Neuronal stem cell (in vitro differentiated cells): ENCODE data around the gene PABPC1L2B.

Experiments used
- DNase-seq: peaks from one replicate; pipeline ENCODE4 v3.0.0-alpha.2; 2013; ENCODE audit warnings: low spot score
- H2AFZ ChIP-seq: one replicate; pipeline ENCODE4 v1.6.1; 2013; ENCODE audit warnings: mild to moderate bottlenecking, low read length, inconsistent platforms
- H2AK5ac ChIP-seq: 2 replicates; pipeline ENCODE4 v1.6.1; 2013; ENCODE audit warnings: low read depth, mild to moderate bottlenecking, inconsistent platforms, low read length, moderate library complexity, mixed read lengths
- H2BK120ac ChIP-seq: 2 replicates; pipeline ENCODE4 v1.6.1; 2013; ENCODE audit warnings: low read depth, mild to moderate bottlenecking, inconsistent platforms, low read length, moderate library complexity, mixed read lengths
- H2BK12ac ChIP-seq: one replicate; pipeline ENCODE4 v1.6.1; 2013; ENCODE audit warnings: low read length, inconsistent platforms
- H2BK15ac ChIP-seq: 2 replicates; pipeline ENCODE4 v1.6.1; 2013; ENCODE audit warnings: mild to moderate bottlenecking, low read length, inconsistent platforms, mixed read lengths
- H2BK5ac ChIP-seq: one replicate; pipeline ENCODE4 v1.6.1; 2013; ENCODE audit warnings: inconsistent platforms, mild to moderate bottlenecking, low read length, moderate library complexity
- H3K14ac ChIP-seq: one replicate; pipeline ENCODE4 v1.6.1; 2013; ENCODE audit warnings: low read length, inconsistent platforms
- H3K18ac ChIP-seq: 2 replicates; pipeline ENCODE4 v1.6.1; 2013; ENCODE audit warnings: low read length, inconsistent platforms
- H3K23ac ChIP-seq: 2 replicates; pipeline ENCODE4 v1.6.1; 2013; ENCODE audit warnings: low read depth, mild to moderate bottlenecking, mixed read lengths, low read length, inconsistent platforms; ENCODE audit not compliant: poor library complexity
- H3K27ac ChIP-seq: replicated peaks from 3 replicates; pipeline ENCODE4 v1.5.1; 2013; ENCODE audit warnings: low read length, inconsistent platforms
- H3K27me3 ChIP-seq, 3 experiments: 2 replicates each; pipeline ENCODE4 v1.6.1; 2013; ENCODE audit warnings: low read length in 3 of 3, mild to moderate bottlenecking in 2 of 3, inconsistent platforms in 1 of 3, low read depth in 1 of 3, mixed read lengths in 1 of 3, moderate library complexity in 1 of 3; ENCODE audit not compliant: control insufficient read depth in 3 of 3, insufficient read depth in 3 of 3
- H3K36me3 ChIP-seq, 2 donors: replicated peaks in 1 of 2; 2 replicates each; pipeline ENCODE4 v1.6.1; 2013; ENCODE audit warnings: low read length in 2 of 2; ENCODE audit not compliant: control insufficient read depth in 2 of 2, insufficient read depth in 2 of 2
- H3K4ac ChIP-seq: 2 replicates; pipeline ENCODE4 v1.6.1; 2013; ENCODE audit warnings: inconsistent platforms, mild to moderate bottlenecking, low read length, moderate library complexity
- H3K4me1 ChIP-seq, 2 donors: 1 replicate in 1 of 2; 2 replicates in 1 of 2; pipeline ENCODE4 v1.6.1; 2013; ENCODE audit warnings: low read length in 2 of 2, low read depth in 1 of 2; ENCODE audit not compliant: control insufficient read depth in 2 of 2, insufficient read depth in 1 of 2
- H3K4me2 ChIP-seq: one replicate; pipeline ENCODE4 v1.6.1; 2013; ENCODE audit warnings: mild to moderate bottlenecking, low read length, inconsistent platforms; ENCODE audit not compliant: insufficient read depth, poor library complexity, severe bottlenecking
- H3K4me3 ChIP-seq, 2 donors: 2 replicates each; pipeline ENCODE4 v1.5.1; 2013; ENCODE audit warnings: low read length in 2 of 2, mild to moderate bottlenecking in 2 of 2, inconsistent platforms in 1 of 2, moderate library complexity in 1 of 2
- H3K79me1 ChIP-seq: one replicate; pipeline ENCODE4 v1.6.1; 2013; ENCODE audit warnings: low read depth, mild to moderate bottlenecking, inconsistent platforms, low read length, moderate library complexity
- H3K9ac ChIP-seq: one replicate; pipeline ENCODE4 v1.6.1; 2013; ENCODE audit warnings: mild to moderate bottlenecking, low read depth, low read length, inconsistent platforms; ENCODE audit not compliant: poor library complexity
- H3K9me3 ChIP-seq, 2 donors: replicated peaks in 1 of 2; 2 replicates each; pipeline versions ENCODE3 to v1.6.1; 2013; ENCODE audit warnings: low read length in 2 of 2, mild to moderate bottlenecking in 2 of 2, inconsistent platforms in 1 of 2, low read depth in 1 of 2, mixed read lengths in 1 of 2, moderate library complexity in 1 of 2; ENCODE audit not compliant: control insufficient read depth in 2 of 2, insufficient read depth in 1 of 2
- H4K8ac ChIP-seq: one replicate; pipeline ENCODE4 v1.6.1; 2013; ENCODE audit warnings: low read depth, mild to moderate bottlenecking, inconsistent platforms, low read length, moderate library complexity
- H4K91ac ChIP-seq: one replicate; pipeline ENCODE4 v1.6.1; 2013; ENCODE audit warnings: low read length, low read depth, mild to moderate bottlenecking, inconsistent platforms; ENCODE audit not compliant: poor library complexity
- WGBS, 2 donors: extraction: QIAGEN DNeasy Blood & Tissue Kit; methylation state at CpG; one replicate each; pipeline ENCODE4 v1.1.7; 2013; ENCODE audit warnings: missing lambda C conversion rate in 2 of 2, mixed read lengths in 1 of 2; ENCODE audit not compliant: insufficient read length in 2 of 2, insufficient replicate concordance in 1 of 2; ENCODE audit errors: extremely low coverage in 2 of 2; 5-methylcytosine and 5-hydroxymethylcytosine counted together

Gene PABPC1L2B

DNA sequence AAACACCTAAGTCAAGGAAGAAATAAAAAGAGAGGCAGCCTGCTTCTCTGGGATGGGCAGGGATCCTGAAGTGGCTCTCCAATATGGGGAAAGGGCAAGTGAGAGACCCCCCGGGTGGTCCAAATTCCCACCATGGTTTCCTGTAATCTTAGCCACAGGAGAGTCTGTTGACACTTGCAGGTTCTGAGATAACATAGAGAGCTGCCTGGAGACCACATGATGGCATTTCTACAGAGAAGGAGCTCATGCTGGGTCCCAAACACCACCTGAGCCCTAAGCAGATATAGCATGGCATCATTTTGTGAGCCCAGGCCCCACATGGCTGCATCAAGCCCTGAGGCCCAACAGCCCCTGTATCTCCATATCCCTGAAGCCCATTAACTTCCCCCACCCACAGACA is 26.1 kb downstream of the PABPC1L2B start:
- Histone ChIP-seq H3K27me3 (no peaks in the 10 kb centered on the region), H3K14ac (no peak overlapping the region), H3K9ac (no peak overlapping the region), H2BK120ac (no peak overlapping the region), H2AFZ (no peak overlapping the region), H3K27ac (no peak overlapping the region), H3K9me3 (no peaks in the 10 kb centered on the region), H3K18ac (no peak overlapping the region), H3K36me3 (no peaks in the 10 kb centered on the region), H4K8ac (no peak overlapping the region), H3K4me1 (no peaks in the 10 kb centered on the region), H2BK12ac (no peak overlapping the region), H2BK15ac (no peak overlapping the region), H2AK5ac (no peak overlapping the region), H4K91ac (no peak overlapping the region), H2BK5ac (no peak overlapping the region), H3K4me2 (no peak overlapping the region), H3K79me1 (no peaks in the 10 kb centered on the region), H3K23ac (no peak overlapping the region), H3K4me3 (no peak overlapping the region), H3K4ac (no peak overlapping the region)
- no CpG with 5 or more reads among the region's 1 CpG for WGBS, 2 donors
- no peak for DNase-seq
